ENCODE measurements around the gene VAV3. TPM values are rescaled to one million over a fixed set of nuclear protein-coding genes. Genes with fewer than 3 reads are reported as not detected.
A peak's percentile ranks its signal among the peaks of the same experiment; 100 is the strongest.
"Not testable (repeated sequence)": the region's sequence is repeated elsewhere in the genome, so short reads cannot be mapped to it uniquely, and the experiment has no call there.

The VAV3 gene, protein sequence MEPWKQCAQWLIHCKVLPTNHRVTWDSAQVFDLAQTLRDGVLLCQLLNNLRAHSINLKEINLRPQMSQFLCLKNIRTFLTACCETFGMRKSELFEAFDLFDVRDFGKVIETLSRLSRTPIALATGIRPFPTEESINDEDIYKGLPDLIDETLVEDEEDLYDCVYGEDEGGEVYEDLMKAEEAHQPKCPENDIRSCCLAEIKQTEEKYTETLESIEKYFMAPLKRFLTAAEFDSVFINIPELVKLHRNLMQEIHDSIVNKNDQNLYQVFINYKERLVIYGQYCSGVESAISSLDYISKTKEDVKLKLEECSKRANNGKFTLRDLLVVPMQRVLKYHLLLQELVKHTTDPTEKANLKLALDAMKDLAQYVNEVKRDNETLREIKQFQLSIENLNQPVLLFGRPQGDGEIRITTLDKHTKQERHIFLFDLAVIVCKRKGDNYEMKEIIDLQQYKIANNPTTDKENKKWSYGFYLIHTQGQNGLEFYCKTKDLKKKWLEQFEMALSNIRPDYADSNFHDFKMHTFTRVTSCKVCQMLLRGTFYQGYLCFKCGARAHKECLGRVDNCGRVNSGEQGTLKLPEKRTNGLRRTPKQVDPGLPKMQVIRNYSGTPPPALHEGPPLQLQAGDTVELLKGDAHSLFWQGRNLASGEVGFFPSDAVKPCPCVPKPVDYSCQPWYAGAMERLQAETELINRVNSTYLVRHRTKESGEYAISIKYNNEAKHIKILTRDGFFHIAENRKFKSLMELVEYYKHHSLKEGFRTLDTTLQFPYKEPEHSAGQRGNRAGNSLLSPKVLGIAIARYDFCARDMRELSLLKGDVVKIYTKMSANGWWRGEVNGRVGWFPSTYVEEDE
- polyA plus RNA-seq (ENCODE audit: insufficient read length in 4 of 4), result 100 to 1,000 TPM; 114 to 148 (median 128) TPM

DNA sequence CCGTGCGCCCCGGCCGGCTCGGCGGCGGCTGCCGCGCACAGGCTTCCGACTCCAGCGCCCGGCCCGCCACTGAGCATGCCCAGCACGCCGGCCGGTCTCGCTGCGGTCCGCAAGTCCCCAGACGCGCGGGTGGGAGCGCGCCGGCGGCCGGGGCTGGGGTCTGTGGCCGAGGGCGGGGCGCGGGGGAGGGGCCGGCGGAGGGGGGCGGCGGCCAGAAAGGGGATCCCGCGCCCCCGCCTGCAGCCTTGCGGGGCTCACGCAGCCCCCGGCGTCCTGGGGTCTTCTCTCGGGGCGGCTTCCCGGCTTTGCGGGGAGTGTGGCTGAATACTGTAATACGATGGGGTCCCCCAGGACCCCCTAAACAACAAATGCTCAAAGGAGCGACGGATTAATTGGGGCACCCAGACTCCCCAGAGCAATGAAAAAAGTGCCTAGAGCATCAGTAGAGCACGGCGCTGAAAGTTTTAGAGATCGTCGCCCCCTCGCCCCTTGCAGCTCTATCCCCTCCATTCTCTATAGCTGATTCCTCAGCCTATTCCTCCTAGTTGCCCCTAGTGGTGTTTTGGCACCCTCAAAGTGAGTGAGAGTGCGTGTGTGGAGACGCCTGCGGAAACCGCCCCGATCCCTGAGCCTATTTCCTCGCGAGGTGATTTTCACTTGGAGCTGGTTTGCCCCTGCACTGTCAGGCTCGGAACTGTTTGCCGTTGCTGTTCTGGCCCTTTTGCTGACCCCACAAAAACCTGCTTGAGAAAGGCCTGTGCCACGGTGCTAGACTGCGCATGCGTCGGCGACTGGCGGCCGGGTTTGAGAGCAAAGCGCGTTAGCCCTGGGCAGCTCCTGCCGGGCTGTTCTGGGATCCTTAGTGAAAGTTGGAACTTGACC is at the start of gene VAV3:
Gene VAV3 (minus strand): TSS at position 71 of the 882 bp plus-strand sequence. CDS start 311 bp downstream, outside the sequence.
- peak in 3 of 4 donors; percentile 66 to 75 (median 68) for DNase-seq (ENCODE audit: low read depth in 4 of 4, low spot score in 2 of 4)

DNA sequence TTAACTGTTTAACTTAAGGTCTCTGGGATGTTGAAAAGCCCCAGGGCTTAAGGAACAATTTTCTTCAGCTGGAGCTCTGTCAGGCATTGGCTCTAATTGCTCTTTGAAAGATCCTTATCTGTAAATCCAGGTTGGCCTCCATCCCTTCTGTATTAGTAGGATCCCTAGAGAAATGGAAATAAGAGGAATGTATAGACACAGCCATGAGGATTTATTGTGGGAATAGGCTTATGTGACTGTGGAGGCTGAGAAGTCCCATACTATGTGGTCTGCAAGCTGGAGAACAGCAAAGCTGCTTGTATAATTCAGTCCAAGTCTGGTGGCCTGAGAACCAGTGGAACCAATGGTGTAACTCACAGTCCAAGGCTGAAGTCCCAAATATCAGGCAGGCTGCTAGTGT is 47.6 kb upstream of the VAV3 start:
- DNase-seq (ENCODE audit: low read depth in 4 of 4, low spot score in 2 of 4), result no peak

DNA sequence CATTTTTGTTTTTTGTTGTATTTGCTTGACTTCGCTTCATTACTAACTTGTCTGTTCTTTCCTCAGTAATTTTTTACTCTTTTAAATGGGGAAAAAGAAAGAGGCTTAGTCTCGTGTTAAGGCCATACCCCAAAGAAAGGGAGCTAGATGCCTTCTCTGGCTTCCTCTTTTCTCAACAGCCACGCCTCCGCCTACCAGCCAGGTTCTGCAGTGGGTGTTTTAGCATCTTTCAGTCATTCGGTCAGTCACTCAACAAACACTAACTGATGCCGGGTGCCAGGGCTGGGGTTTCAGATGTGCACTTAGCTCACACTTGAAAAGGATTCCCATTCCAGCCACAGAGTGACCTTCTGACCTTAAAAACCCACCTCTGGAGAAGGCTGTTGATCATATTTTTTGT is 46.3 kb upstream of the VAV3 start:
- no peak for DNase-seq (ENCODE audit: low read depth in 4 of 4, low spot score in 2 of 4)

DNA sequence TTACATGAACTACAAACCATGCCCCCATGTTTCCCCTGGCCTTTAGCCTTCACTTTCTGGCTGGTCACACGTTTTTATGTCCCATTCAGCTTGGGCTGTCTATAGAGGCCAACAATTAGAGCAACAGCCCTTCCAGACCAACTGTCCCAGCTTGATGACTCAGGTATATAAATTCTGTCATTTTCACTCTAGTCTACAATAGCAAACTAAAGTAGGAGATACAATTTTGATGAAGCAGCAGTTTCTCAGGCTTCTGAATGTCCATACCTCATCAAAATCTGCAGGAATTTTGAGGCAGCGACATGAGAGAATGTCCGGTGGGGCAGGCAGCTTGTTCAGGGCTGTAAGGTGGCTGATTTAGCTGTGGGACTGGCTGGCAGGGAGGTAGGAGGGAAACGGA is 45.6 kb upstream of the VAV3 start:
- DNase-seq (ENCODE audit: low read depth in 4 of 4, low spot score in 2 of 4), result no peak

DNA sequence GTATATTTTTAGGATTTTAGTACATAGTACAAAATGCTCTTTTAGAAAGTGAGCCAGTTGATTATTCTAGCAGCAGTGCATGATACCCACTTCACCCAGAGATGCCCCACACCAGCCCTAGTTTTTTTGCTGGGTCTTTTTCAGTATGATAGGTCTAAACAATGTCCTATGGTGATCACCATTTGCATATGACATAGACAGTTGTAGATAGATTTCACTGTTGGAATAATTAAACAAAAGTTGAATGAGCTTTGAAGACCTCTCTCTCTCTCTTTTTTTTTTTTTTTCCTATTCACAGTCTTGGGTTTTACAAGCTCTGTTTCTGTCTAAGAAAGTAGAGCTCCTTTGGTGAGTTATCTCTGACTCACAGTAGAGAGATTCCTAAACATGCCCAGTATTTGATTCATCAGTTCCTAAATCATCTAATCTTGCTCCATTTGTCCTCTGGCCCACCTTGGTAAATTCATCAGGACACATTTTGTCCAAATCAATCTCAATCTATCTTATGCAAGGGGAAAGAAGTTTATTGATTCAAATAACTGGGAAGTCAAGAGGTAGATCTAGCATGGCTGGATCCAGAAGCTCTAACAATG is 44.7 kb upstream of the VAV3 start:
- no peak for DNase-seq (ENCODE audit: low read depth in 4 of 4, low spot score in 2 of 4)

DNA sequence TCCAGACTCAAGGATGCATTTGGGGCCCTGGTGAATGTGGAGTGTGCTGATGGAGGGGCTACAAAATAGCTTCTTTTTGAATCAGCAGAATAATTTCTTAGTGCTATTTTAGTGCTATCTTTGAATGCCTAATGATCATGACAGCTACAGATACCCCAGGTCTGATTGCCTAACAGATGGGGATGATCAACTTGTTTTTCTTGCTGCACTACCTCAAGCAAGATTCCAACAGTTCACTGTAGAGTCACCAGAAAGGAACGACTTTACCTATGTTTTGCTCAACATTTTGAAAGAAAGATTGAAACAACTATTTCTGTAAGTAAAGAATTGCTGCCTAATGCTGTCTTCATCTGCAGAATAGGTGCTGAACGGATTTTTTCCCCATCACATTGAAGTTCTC is 42.6 kb upstream of the VAV3 start:
- no peak for DNase-seq (ENCODE audit: low read depth in 4 of 4, low spot score in 2 of 4)

DNA sequence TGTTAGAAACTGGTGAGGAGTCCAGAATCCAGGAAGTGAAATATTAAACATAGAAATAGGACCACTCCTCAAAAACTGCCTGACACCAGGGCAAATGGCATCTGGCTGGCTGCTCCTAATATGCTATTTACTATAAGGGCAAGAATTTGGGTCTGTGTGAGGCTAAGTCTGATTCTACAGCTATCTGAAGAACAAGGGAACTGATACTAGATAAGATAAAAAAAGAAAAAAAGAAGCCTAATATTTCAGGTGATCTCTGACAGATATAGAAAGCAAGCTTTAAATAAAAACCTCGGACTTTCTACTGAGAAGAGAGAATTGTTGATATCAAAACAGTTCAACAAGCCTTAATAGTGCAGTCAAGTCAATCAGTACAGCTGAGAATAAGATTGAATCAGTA is 42.1 kb upstream of the VAV3 start:
- no peak for DNase-seq (ENCODE audit: low read depth in 4 of 4, low spot score in 2 of 4)

DNA sequence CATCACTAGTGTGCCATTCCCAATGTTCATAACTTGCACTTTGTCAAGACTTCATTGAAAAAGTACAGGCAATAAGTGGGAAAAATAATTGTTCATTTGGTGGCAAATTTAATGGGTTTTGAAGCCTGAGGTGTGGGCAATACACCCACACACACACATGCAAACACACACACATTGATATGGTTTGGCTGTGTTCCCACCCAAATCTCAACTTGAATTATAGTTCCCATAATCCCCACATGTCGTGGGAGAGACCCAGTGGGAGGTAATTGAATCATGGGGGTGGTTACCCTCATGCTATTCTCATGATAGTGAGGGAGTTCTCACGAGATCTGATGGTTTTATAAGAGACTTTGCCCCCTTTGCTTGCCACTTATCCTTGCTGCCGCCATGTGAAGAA is 39.9 kb upstream of the VAV3 start:
- DNase-seq (ENCODE audit: low read depth in 4 of 4, low spot score in 2 of 4), result not testable (repeated sequence)

DNA sequence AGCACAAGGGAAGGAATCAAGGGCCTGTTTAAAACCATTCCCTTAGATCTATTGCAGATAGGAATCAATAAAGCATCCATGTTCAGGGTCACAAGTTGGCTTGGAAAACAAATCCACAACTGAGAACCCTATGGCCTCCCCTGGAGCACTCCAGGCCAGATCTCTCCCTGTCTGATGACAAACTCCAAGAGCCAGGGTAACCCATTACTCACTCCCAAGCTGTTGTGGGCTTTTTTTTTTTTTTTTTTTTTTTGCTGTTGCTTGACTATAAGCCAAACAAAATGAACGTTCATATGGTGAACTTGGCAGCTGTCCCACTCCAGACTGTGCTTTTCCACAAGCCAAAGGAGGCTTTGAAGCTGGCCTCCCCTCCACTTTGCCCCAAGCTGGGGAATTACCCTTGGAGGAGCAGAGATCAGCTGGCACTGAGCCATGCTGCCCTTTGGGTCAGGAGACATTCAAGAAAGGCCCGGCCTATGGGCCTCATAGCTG is 35.7 kb upstream of the VAV3 start:
- peak in 3 of 4 donors; percentile 37 to 54 (median 53) for DNase-seq (ENCODE audit: low read depth in 4 of 4, low spot score in 2 of 4)

DNA sequence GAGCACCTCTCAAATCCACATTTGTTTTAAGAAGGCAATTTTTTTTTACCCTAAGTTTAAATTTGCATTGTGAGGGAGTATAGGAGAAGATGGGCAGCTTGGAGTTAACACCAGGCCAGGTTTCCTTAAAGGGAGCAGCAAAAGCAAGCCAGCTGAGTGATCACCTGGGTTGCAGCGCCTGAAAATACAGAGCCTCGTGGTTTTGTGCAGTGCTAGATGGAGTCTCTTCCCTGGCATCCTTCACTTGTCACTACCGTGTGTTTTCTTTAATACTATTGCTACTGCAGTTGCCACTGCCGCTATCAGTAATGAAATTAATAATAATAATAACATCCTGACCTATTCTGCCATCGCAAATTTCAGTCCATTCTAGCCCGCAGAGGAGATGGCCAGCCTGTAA is 35.2 kb upstream of the VAV3 start:
- no peak for DNase-seq (ENCODE audit: low read depth in 4 of 4, low spot score in 2 of 4)

DNA sequence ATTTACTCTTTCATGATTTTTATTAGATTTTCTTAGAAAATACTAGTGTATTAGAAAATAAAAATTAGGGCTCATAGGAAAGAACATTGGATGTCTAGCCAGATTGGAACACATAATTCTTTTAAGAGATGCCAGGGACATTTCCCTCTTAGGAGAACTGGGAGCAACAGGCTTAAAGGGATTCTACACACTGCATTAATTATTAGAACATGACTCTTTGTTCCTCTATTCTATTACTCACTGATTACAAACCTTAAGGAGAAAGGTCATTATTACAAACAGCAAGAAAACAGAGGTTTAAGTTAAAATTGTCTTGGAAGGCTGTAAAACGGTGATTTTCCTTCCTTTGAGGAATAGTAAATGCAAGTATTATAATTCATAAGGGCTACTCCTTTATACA is 32.9 kb upstream of the VAV3 start:
- no peak for DNase-seq (ENCODE audit: low read depth in 4 of 4, low spot score in 2 of 4)

DNA sequence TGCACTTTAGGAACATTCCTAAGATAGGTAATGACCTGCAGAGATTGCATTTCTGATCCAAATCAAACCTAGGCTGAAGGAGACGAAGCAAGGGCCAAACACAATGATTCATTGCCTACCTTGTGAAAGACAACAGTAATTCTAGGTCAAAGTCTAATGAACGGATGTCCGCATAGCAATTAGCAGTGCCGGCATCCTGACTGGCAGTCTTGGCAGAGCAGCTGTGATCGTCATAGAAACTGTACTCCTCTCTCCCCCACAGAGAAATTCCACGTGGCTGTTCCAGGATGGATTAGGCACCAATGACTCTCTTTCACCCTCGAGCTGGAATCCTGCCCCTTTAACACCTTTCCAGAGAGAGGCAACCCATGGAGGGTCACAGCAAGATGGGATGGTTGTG is 28.9 kb upstream of the VAV3 start:
- no peak for DNase-seq (ENCODE audit: low read depth in 4 of 4, low spot score in 2 of 4)

DNA sequence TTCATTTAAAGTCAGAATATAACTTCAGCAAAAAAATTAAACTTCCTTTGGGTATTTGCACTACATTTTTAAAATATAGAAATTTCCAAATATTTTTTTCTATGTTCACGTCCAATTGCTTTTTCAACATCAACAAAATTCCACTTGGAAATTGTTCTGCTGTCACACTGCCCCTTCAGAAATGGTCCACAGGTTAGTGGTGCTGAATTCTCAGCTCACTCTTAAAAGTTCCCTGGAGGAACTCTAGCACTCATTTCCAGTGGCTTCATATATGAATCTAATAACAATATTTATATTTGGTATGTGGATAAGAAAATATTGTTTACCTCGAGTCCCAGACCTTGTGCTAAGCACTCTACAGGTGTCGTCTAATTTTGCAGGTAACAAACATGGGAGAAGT is 27.4 kb upstream of the VAV3 start:
- no peak for DNase-seq (ENCODE audit: low read depth in 4 of 4, low spot score in 2 of 4)

DNA sequence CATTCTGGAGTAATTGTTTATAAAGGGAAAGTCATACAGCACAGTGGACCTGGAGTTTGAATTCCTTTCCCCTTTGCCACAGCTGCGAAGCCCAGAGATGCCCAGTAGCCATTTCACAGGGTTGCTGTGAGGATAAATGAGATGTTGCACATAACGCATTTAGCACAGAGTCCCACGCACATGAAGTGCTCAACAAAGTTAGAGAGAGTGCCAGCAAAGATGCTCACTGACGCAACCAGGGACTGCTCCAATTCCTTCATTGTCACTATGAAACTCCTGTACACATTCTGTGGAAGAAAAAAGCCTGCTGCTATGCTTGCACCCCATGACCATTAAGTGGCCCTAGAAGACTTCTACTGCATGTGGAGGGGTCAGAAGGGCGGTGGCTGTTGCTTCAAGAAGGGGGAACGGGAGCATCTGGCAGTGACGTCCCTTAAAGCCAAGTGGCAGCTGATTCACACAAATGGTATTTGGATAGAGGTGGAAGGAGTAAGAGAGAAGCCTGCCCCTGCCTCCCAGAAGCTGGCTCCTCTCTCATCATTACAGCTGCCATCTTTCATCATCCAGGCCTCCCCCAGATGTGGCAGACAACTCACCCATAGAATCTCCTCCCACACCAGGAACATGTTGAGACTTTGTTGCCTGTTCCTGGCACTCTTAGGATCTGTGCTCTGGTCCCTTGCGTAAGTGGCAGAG is 26.5 kb upstream of the VAV3 start:
- no peak for DNase-seq (ENCODE audit: low read depth in 4 of 4, low spot score in 2 of 4)

DNA sequence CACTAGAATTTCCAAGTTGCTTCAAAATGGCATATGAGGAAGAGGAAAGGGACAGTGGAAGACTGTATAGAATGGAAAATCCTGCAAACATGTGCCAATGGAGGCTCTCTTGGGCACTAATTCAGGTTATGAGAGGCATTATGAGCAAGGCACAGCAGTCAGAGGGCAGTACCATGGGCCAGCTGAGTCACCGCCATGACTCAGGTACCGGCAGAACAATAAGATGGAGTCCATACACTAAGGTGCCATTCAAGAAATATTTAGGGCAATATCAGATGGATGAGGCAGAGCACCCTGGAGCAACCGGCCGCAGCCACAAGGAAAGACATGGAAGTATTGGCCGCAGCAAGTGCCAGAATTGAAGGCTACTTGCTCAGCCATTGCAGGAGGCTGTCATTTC is 25.6 kb upstream of the VAV3 start:
- DNase-seq (ENCODE audit: low read depth in 4 of 4, low spot score in 2 of 4), result no peak

DNA sequence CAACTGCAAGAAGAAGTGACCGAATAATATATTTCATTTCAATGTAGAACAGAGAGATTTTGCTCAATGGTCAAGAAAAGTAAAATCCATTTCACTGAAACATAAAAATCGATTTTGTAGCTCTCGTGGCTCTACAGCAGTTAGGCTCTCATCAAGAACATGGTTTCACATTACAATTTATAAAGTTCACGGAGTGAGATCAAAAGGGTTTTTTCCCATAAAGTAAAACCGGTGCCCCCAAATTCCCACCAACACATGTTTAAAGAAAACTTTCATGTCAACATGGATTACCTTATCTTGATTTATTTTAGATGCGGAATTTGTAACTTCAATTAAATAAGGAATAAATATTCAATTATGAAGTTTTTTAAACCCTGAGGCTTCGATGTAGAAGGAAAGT is 16.3 kb upstream of the VAV3 start:
- DNase-seq (ENCODE audit: low read depth in 4 of 4, low spot score in 2 of 4), result no peak

DNA sequence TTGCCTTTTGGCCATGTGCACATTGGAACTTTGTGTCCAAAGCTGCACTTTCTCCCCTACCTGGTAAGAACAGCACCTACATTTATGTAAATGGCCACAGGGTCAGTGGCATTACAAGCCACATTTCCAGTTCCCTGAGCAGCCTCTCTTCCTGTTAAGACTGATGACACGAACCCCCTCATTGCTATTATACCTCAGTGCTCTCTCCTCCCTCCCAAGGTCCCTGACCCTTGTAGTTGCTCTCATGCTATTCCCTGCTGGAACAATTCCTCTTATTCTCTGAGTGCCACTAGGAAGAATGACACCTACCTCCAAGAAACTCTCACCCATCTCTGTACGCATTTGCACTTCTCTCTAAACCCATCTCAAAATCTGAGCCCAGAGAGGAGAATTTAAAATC is 14.9 kb upstream of the VAV3 start:
- DNase-seq (ENCODE audit: low read depth in 4 of 4, low spot score in 2 of 4), result no peak

DNA sequence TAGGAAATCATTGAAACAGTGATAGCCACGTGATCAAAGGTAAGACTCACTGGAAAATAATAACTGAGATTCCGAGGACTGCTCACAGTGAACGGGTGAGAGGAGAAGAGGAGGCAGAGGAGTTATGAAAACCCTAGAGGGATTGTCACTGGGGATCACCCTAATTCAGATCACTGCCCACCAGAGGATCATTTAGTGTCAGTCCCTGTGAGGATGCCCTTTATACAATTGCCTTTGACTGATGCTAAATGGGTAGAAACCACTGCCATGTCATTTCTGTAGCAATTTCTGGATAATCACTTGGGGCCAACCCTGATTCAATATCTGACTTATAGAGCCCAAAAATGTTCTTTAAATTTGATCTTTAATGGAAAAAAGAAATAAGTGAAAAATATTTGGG is 14.1 kb upstream of the VAV3 start:
- DNase-seq (ENCODE audit: low read depth in 4 of 4, low spot score in 2 of 4), result no peak

DNA sequence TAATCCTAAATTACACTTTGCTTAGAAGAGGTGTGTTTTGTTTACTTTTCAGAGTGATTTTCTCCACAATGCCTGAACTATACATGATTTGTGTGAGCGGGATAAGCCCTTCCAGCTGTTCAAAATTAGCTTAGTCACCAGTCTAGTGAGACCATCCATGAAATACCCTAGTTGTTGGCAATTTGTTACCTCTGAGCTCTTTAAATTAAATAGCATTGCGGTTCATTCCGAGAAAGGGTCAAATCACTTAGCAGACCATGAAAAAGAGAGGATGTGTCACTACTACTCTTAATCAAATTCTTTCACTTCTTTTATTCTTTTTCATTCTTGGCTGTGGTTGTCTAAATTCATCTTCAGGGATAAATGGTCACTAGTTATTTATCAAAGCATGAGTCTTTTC is 11.9 kb upstream of the VAV3 start:
- DNase-seq (ENCODE audit: low read depth in 4 of 4, low spot score in 2 of 4), result no peak

DNA sequence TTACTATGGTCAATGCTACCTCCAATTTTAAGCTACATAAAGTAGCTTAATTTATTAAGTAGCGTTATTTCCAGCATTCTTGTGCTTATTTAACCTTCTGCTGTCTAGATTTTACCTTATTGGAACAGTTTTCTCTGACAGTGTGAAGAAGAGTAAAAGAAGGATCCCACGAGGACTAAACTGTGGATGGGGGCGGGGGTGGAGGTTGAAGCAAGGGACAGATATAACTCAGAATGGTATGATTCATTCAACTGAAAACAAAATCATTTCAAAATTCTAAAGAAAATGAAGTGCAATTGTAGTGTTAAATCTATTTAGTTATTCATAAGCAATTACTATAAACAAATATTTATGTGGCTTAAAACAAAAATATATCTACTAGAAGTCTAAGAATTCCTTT is 11.5 kb upstream of the VAV3 start:
- DNase-seq (ENCODE audit: low read depth in 4 of 4, low spot score in 2 of 4), result no peak

Measured in left renal cortex interstitium (tissue), 4 donors.